HG03354 (cell line): ENCODE data around the gene RNASE7.

Source experiments
- ATAC-seq: cut with Tn5 transposase; IDR thresholded peaks from one replicate; pipeline ENCODE4 v1.9.1; 2021; ENCODE audit warnings: mild to moderate bottlenecking; ENCODE audit not compliant: unreplicated experiment, poor library complexity, severe bottlenecking

RNASE7 gene

DNA sequence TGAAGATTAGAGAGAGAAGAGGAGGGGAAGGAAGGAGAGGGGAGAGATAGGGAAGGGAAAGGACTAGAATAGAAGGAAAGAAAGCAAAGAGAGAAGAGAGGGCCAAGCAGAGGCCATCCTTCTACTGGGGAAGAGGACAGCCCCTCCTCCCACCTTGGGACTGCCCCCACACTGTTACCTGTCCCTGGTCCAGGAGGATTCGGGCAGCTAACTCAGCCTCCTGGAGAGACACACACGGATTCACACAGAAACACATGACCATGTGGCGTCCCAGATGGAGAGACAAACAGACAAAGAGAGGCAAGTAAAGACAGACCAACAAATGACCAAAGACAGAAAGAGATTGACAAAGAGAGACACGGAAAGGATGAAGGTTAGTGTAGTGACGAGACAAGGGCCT lies 19.5 kb upstream of the RNASE7 start:
- no peak for ATAC-seq

DNA sequence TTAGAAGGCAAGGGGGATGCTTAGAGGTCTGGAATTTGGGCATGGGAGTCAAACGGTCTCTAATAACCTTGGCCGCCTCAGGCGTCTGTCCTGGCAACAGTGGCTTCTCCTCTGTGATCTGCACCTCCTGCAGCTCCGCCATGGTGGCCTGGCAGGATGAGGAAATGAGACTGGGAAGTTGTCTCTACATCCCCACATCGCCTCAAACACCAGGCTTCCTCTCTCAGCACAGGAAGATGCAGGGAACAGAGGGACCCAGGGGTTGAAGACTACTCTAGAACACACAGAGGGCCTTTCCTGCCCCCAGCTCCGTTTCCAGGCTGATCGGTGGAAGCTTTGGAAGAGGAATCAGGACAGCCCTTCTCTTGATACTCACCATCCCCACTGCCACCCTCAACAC lies 19.0 kb upstream of the RNASE7 start:
- ATAC-seq = no peak

DNA sequence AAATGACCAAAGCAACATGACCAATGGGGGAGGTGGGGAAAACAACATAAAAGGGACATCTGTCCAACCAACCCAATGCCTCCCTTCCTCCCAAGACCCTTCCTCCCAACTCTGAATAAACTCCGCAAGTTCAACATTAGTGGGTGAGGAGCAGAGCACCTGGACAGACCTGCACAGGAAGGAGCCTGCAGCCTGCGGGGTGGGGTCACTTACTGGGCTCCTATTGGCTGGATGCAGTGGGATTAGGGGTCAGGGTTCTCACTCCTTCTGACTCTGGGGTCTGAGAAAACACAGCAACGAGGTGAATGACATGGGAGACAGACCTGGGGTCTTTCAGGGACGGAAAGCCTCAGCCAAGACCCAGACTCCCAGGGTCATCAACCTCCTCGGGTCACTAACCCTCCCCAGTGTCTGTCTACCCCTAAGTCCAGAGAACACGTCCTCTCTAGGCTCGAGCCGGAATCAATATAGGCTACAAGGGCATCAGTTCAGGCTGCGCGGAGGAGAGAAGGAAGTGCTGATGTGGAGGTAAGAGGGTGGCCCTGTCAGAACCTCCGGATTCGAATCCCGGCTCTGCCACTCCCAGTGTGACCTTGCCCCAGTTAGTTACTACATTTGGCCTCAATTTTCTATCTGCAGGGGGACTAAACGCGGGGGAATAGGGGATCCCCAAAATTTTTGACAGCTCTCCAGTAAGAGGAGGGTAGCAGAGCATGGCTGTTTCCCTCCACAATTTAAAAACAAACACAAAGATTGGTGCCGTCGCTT lies 18.2 kb upstream of the RNASE7 start:
- no peak for ATAC-seq

DNA sequence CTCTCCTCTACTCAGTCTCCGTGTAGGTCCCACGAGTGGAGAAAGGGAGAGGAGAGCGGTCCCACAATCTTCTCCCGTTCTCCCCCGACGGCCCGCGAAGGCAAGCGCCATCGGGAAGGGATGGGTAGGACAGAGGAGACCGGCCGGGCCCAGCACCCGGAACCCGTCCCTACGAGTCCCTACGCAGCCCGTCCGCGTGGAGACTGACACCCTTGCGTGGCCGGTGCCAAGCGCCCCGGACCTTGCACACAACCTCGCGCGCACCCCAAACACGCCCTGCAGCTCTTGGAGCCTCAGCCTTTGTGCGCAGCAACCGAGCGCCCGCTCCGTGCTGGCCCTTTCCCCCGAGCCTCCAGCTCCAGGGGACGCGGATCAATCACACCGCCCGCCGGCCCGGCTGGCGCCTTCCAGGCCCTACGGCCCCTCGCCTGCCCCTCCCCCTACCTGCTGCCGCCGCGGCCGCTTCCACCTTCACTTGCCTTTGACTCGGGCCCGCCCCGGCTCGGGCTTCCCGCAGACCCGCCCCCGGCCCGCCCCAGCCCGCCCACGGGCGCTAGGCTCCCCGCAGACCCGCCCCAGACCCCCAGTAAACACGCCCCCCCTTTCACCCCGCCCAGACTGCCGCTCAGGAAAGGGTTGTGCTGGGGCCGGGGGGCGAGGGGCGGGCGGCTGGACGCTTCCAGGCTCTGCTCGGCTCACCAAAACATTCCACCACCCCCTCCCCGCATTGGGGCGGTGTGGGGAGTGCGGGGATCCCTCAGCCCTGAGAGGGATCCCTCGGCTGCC lies 17.4 kb upstream of the RNASE7 start, which contains the start of gene NDRG2:
NDRG2 (minus strand) TSS at position 477 of the 786 bp plus-strand sequence. CDS start 1,746 bp downstream, outside the sequence.
- ATAC-seq = no peak

DNA sequence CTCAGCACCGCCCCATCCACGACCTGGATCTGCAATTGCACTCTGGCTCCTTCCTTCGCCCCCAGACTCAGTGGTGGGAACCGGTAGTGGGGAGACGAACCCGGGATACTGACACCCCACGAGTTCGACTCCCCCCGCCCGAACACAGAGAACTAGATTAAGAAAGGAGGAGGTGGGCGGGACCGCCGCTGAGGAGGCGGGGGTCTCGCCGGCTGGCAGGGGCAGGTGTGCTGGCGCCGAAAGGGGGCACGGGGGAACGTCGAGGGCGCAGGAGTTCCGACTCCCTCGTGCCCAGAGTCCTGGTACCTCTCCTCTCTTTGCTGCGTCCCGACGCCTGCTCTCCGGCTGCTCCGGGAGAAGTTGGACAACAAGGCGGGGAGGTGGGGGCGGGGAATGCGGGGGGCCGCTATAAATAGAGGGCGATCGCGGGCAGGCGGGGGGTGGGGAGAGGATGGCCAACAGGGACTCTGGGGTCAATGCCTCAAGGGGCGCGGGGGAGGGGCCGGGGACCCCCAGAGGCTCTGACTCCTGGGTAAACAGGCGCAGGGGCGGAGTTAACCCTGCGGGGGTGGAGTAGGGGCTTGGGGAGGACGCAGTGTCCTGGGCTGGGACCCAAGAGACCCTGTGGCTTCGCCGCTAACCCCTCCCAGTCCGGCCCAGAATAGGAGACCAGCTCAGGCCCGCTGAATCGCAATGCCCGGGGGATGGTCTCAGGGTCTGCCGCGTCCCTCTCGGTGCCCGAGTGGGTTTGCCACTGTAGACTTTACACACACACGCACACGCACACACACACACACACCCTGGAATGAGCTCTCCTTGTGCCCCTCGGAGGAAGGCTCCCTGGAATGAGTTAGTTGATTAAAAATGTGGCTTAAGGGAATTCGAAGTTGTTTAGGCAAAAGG lies 16.5 kb upstream of the RNASE7 start:
- no peak for ATAC-seq

DNA sequence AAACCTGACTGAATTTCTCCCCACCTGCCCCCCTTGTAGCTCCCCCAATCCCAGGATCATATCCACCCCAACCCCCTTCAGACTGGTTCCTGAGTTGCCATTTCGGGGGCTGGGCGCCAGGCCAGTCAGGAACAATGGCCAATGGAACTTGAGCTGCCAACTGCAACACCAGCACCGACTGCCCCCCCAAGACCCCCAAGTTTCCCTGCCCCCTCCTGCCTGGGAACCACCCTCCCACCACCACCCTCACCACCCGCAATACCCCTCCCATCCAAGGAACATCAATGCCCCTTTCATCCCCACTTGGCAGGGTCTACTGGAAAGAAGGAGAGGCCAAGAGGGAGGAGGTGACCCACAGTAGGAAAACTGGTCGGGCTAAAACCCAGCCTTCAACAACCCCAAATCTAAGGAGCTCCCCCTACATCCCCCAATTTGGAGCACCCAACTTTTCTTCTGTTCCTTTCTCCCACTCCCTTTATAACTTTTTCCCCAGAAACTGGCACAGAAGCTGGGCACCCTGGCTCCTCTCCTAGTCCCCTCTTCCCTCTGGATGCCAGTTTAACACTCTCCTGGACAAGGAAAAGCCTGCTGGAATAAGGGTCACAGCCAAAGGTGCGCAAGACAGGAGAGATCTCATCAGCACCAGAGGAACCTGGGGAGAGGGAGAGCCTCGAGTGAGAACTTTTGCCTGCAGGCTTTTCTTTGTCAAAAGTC lies 15.7 kb upstream of the RNASE7 start:
- ATAC-seq = no peak

DNA sequence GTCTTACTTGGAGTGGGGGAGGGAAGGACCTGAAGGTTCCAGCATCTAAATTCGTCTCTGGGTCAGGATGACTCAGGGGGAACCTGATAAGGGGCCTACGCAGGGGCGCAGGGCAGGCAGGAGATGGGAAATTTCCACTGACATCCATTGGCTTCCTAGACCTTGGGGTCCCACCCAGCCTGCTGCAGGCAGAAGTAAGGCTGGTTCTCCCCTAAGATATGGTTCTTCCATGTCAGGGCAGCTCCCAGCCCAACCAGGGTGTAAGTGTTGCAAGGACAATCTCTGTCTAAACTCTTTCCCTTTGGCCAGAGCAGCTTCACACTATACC lies 15.2 kb upstream of the RNASE7 start:
- ATAC-seq = no peak

DNA sequence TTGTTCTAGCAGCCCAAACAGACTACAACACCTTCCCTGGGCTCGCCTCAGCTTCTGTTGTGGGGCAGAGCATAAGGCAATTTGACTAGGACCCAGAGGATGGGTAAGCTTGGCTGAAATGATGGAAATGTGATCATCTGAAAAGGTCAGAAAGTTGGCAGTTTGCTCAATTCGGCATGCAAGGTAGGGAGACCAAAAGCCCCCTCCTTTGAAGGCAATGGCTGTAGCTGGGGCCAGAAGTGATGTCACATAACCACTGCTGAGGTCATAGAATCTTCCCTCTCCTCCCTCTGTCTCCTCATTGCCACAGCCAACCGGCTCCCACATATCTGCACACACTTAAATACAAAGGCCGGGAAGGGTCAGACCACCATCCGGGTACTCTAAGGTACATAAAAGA lies 12.2 kb upstream of the RNASE7 start, which contains the start of gene TPPP2:
TPPP2 (plus strand) TSS at position 301 of the 400 bp plus-strand sequence. CDS start 365 bp downstream, outside the sequence.
- ATAC-seq = no peak

DNA sequence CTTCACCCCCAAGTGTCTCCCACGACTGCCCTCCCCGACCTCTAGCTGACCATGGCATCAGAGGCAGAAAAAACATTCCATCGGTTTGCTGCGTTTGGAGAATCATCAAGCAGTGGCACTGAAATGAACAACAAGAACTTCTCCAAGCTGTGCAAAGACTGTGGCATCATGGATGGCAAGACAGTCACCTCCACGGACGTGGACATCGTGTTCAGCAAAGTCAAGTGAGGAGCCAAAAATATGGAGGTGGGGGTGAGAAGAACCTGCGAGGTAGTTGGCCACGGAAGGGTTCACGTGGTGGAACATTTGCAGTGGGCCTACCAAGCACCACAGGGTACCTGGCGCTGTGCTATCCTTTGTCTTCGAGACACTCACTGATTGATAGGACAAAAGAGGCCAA lies 11.6 kb upstream of the RNASE7 start:
- ATAC-seq = no peak

DNA sequence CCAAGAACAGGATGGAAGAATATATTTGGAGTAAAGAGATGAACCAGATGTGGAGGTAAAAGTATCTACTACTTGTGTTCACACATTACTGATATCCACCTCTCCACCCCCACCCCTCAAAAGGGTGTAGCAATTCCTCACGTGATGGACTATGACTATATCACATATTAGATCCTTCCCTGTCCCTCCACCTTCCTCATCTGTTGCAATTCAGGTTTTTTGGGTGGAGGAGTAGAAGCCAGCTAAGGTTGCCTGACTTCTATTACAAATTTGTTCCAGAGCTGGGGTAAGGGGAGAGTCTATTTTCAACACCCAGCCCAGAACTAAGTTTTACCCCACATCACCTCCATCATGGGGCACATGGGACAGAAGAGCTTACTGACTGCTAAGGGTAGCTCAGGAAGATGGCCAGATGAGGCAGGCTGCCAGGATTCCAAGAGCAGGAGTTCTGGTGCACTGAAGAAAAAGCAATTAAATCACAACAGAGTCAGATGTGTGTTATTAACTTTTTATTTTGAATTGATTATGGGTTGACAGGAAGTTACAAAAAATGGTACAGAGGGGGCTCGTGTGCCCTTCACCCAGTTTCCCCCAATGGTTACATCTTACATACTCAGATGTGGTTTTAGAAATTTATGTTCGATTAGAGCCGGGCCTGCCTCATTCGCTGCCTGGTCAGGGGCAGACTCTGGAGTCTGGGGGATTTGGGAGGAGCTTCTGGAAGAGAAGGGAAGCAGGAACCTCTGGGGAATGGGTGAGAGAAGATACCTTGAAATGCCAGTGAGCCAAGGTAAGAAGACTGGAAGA lies 9.6 kb upstream of the RNASE7 start:
- no peak for ATAC-seq

DNA sequence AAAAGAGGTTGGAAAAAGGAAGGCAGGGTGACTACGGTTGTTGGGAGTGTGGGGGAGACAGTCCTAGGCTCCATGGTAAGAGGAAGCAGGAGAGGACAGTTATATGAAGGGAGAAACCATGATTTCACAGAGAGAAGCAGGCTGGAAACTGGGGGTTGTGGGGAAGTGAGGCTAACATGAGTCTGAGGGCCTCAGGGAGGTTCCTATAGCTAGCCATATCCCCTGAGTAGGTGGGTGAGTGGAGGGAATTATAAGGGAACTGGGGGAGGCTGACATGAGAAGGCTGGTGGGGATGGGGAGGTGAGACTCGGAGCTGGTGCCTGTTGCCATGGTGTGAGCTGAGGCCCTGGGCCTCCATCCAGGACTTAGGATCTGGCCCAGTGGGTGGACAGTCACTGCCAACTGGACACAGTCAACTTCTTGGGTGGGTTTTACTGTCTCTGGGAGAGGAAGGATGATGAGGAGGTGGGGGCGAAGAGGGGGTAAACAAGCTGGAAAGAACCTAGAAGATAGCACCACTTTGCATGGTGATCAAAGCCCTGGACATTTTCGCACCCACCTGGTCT lies 8.9 kb upstream of the RNASE7 start:
- no peak for ATAC-seq

DNA sequence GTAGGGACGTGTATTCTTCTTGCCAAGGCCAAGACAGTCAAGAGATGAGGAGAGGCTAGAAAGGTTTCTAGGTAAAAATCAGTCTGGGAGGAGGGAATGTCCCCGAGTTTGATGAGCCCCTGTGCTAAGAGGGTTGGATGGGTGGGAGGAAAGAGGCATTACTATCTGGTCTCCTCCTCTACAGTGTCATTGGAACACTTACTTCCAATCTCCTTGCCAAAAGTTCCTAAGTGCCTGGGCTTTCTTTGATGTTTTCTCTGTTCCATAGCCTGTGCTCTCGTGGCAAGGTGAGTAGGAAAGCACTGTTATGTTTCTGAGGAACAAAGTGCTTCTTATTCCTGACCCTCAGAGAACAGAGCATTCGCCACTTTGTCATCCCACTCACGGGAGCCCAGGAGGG lies 7.5 kb upstream of the RNASE7 start, which contains the start of gene RNASE13:
RNASE13 (minus strand) TSS at position 101 of the 400 bp plus-strand sequence. CDS start 519 bp downstream, outside the sequence.
- ATAC-seq = no peak

DNA sequence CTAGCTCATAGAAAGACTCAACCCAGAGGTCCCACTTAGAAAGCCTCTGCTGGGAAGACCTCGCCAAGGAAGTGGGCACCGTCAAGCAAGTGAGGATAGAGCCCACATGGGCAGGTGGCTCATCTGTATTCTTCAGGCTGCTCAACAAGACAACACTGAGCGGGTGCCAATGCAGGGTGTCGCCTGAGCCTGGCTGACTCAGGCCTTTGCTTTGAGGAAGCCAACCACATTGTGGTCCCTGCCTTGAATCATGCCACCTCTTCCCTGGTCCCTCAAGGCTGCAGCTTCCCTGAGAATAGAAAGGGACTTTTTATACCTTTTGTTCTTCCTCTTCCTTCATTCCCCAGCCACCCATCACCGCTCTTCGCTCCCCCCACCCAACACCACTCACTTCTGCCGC lies 5.4 kb upstream of the RNASE7 start:
- no peak for ATAC-seq

DNA sequence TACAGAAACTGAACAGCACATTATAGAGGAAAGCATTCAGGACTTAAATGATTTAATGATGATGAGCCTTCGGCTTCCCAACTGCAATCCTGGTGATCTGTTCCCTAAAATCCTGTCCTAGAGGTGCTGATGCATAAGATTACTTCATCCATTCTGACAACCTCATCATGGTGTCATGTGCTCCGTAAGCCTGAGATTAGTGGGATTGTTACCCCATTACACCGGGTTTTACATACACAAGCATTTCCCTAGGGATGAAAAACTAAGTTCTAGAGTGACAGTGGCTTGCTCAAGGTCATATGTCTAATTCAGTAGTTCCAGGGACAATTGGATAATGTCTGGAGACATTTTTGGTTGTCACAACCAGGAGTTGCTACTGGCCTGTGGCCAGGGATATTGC lies 5.0 kb upstream of the RNASE7 start:
- no peak for ATAC-seq

DNA sequence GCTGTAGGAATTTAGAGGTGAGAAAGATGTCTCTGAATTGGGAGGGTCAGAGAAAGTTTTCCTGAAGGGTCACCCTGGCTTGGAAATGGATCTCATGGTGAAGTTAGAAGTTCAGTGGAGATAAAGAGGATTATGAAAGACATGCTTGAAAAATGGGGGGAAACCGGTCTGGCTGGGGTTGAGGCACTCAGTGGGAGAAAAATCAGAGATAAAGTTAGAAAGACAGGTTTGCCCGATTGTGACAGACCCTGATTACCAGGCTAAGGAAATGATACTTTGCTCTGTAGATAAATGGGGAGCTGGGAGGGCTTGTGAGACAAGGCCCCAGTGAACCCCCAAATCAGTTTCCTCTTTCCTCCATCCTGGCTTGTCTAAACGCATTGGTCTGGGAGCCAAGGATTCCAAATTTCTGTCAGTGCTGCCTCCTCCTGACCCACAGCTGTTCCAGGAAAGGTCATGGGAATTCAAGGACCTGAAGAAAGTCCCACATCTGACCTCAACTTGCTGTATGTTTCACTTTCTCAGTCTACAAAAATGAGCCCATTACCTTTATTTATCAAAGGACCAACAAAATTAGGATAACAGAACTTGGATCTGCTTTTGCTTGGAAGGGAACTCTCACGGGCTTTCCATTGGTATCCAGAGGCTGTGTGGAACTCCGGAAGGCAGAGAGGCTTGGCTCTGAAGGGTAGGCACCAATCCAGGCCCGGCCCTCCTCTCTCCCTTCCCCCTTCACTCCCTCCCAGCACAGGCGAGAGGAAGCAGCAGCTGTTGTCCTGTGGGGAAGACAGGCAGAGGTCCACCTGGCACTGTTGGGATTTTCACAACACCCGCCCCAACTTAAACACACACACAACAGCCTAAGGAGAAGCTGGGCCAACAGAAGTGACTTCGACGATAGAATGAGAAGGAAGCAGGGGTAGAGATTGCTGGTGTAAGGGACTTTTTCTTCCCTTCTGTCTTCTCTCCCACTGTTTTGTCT lies 3.4 kb upstream of the RNASE7 start:
- ATAC-seq = no peak

DNA sequence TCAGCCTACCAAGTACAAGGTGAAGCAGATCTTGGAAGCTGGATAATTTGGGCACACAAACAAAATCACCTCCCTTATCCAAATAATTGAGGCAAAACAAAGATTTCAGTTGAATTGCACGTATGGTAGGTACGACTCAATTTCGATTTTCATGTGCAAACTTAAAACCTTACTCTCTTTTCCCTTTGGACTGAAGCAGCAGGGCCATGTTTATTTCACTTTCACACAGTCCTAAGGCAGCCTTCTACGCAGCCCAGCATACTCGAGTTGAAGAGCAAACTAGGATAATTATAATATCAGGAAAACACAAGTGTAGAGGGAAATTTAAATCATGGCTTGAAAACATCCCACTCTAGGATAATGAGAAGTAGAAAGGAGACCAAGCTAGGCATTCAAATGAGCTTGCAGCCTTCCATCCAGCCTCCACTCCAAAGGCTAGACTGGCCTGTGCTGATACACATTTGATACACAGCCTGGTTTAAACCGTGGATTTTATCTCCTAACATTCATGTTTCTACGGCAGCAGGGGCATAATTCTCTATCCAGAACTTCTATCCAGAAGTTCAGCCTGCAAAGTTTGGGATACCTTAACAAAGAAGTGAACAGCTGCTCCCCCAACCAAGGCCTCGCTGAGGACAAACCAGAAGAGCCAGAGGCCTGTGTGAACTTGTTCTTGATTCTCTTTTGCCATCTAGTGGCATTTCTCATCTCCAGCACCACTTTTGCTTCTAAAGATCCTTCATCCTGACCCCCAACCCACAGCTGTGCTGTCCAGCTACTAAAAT lies 2.4 kb upstream of the RNASE7 start:
- no peak for ATAC-seq
